ENCODE measurements around the gene CPLX1.
"Not testable (repeated sequence)": the region's sequence is repeated elsewhere in the genome, so short reads cannot be mapped to it uniquely, and the experiment has no call there.

Gene CPLX1

GRCh38 chr4:790466-790820, 35.5 kb downstream of the CPLX1 start:
- DNase-seq = no peak

GRCh38 chr4:789571-790465, 36.1 kb downstream of the CPLX1 start:
- DNase-seq = peak; percentile 52

- DNase-seq = peak; percentile 67
Observed at GRCh38 chr4:788636-789297, 37.2 kb downstream of the CPLX1 start.

GRCh38 chr4:788006-788635, 37.8 kb downstream of the CPLX1 start:
- no peak for DNase-seq

GRCh38 chr4:787561-787981, 38.4 kb downstream of the CPLX1 start:
- DNase-seq = no peak

- DNase-seq = no peak
Observed at GRCh38 chr4:786861-787300, 39.0 kb downstream of the CPLX1 start.

GRCh38 chr4:786074-786741, 39.7 kb downstream of the CPLX1 start:
- no peak for DNase-seq

- DNase-seq = peak; percentile 61
Observed at GRCh38 chr4:785332-786073, 40.4 kb downstream of the CPLX1 start.

- no peak for DNase-seq
Observed at GRCh38 chr4:784401-785331, 41.3 kb downstream of the CPLX1 start.

- DNase-seq = peak; percentile 100
Observed at GRCh38 chr4:781493-782216, 44.3 kb downstream of the CPLX1 start.

GRCh38 chr4:780716-781492, 45.0 kb downstream of the CPLX1 start:
- peak; percentile 59 for DNase-seq

GRCh38 chr4:780255-780654, 45.7 kb downstream of the CPLX1 start:
- DNase-seq = not testable (repeated sequence)

- DNase-seq = no peak
Observed at GRCh38 chr4:779555-779954, 46.4 kb downstream of the CPLX1 start.

GRCh38 chr4:777520-778262, 48.2 kb downstream of the CPLX1 start:
- DNase-seq = no peak

- DNase-seq = no peak
Observed at GRCh38 chr4:776743-777441, 49.0 kb downstream of the CPLX1 start.

- DNase-seq = not testable (repeated sequence)
Observed at GRCh38 chr4:775485-775884, 50.4 kb downstream of the CPLX1 start.

- DNase-seq = not testable (repeated sequence)
Observed at GRCh38 chr4:774419-775092, 51.4 kb downstream of the CPLX1 start.

GRCh38 chr4:773214-773613, 52.7 kb downstream of the CPLX1 start:
- no peak for DNase-seq

Data from islet precursor cell (in vitro differentiated cells).